Esophagus muscularis mucosa (tissue), 3 donors: ENCODE measurements around the gene ELMO2.

Experiments
- POLR2A ChIP-seq: fragments of 450-650 bp; IDR thresholded peaks from one replicate; pipeline ENCODE4 v1.6.1; 2017; ENCODE audit warnings: antibody characterized with exemption, moderate library complexity, mild to moderate bottlenecking, low read depth
- POLR2AphosphoS5 ChIP-seq, 2 donors: sonication (generic); formaldehyde crosslinking; IDR thresholded peaks; one replicate each; pipeline ENCODE4 v1.6.1; 2017; ENCODE audit warnings: antibody characterized with exemption in 2 of 2
- TF ChIP-seq, protein P1 (sequence below), 3 experiments: fragments of 200-600 bp in 2 of 3; fragments of 450-650 bp in 1 of 3; sonication (generic) in 2 of 3; IDR thresholded peaks; one replicate each; pipeline ENCODE4 v1.5.1; 2017 to 2019; ENCODE audit warnings: antibody characterized with exemption in 3 of 3, mild to moderate bottlenecking in 2 of 3, moderate library complexity in 1 of 3

DNA sequence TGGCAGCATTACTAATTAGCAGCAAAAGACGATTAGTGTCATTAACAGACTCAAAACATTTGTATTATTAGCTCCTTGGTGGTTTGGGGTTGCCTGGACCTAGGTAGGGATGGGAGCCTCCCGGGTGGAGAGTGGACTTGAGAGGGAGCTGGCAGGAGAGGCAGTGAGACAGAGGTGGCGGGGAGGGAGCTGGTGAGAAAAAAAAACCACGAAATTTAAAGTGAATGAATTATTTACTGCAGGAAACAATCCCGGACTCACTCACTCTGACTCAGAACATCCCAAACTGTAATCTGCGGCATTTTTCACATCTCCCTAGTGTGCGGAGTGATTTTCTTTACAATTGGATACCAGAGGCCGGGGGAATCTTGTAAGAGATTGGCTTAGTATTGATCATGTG is 83.8 kb downstream of the ELMO2 start:
- TF ChIP-seq POLR2A (no peak), POLR2AphosphoS5 (IDR thresholded peaks at IDR 0.05) (no peak)
- TF ChIP-seq, protein P1, sequence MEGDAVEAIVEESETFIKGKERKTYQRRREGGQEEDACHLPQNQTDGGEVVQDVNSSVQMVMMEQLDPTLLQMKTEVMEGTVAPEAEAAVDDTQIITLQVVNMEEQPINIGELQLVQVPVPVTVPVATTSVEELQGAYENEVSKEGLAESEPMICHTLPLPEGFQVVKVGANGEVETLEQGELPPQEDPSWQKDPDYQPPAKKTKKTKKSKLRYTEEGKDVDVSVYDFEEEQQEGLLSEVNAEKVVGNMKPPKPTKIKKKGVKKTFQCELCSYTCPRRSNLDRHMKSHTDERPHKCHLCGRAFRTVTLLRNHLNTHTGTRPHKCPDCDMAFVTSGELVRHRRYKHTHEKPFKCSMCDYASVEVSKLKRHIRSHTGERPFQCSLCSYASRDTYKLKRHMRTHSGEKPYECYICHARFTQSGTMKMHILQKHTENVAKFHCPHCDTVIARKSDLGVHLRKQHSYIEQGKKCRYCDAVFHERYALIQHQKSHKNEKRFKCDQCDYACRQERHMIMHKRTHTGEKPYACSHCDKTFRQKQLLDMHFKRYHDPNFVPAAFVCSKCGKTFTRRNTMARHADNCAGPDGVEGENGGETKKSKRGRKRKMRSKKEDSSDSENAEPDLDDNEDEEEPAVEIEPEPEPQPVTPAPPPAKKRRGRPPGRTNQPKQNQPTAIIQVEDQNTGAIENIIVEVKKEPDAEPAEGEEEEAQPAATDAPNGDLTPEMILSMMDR (IDR thresholded peaks at IDR 0.05): no peak
